K562 treated with DMSO at 1 percent for 24 hours (cell line): ENCODE measurements around the gene PTGER1. TPM values are rescaled to one million over a fixed set of nuclear protein-coding genes. Genes with fewer than 3 reads are reported as not detected.

ENCODE experiments used
- total RNA-seq: library from RNA; unstranded; fragments of 300-600 nt; gene quantifications from 2 replicates; pipeline ENCODE4 v1.2.3, GENCODE V29; 2022; ENCODE audit warnings: low read depth; ENCODE audit not compliant: insufficient read depth

PTGER1 gene
- 0.34 TPM in 1 of 2 replicates, not detected in the other for total RNA-seq

DNA sequence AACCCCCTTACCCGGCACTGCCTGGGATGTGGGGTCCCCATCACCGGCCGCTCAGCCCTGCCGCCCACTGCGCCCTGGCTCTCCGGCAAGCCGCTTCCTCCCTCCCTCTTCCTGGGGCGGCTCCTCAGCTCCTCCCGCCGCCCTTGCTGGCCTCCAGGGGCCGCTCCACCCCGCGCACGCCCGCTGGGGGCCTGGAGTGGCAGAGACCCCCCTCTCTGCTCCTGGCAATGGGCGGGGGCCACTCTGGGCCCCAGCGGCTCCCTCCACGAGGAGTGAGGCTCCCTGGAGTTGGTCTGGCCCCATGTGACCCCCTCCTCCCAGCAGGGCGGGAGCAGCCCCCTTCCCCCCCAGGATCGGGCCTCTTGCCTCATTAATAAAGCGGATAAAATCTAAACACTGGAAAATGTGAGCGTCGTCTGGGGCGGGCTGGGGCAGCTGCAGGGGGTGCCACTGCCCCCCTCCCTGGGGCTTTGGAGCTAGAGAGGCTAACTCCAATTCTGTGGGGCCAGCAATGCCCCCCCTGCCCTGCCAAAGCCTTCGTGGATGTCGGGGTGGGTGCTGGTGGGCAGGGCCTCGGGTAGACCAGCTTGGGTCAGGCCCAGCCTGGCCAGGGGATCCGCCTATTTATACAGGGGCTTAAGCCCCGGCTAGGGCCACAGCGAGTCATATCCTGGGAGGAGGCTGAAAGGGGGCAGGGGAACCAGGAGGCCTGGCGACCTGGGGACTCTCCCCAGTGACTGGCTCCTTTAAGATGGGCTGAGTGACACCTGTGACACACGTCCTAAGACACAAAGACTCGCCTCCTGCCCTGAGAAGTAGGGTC is at the start of gene PTGER1:
Gene PTGER1 (minus strand): TSS at position 104 of the 823 bp plus-strand sequence. CDS start 1,034 bp downstream, outside the sequence.

DNA sequence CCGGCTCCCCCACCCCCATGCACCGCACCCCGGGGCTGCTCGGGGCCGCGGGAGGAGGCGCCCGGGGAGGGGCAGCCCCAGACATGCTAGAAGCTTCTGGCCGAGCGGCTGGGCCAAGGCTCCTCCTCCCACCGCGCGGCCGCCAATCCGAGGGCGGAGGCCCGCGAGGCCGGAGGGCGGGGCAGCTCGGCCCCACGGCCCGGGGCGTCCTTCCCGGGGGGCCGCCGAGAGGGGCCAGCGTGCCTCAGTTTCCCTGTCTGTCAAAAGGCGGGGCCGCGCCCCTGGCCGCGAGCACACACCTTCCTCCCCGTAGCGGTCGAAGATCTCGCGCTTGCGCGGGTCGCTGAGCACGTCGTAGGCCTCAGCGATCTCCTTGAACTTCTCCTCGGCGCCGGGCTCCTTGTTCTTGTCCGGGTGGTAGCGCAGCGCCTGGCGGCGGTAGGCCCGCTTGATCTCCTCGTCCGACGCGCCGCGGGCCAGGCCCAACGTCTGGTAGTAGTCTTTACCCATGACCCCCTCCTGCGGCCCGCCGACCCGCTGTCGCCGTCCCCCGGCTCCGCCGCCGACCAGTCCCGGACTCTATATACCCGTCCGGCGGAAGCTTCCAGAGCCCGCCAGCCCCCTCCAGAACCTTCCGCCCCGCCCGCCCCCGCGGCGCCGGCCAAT is 42.8 kb upstream of the PTGER1 start, which contains the start of gene DNAJB1:
Gene DNAJB1 (minus strand): TSS at position 558 of the 666 bp plus-strand sequence. CDS start 48 bp downstream, at position 510.

GRCh38 chr19:14496029-14496833 is 21.1 kb upstream of the PTGER1 start, which contains the start of gene GIPC1:
Gene GIPC1, minus strand, starts transcription at chr19:14496127. Its CDS starts 13,151 bp downstream, at chr19:14482976.

GRCh38 chr19:14432791-14433553 is 42.2 kb downstream of the PTGER1 start, which contains the start of gene PKN1:
Gene PKN1, plus strand, starts transcription at chr19:14433306. Its CDS starts 216 bp downstream, at chr19:14433522.

Other genes with a start within 250 kb of the PTGER1 start
- 48.8 and 52.1 TPM in 2 replicates for gene ADGRE5, start 93.9 kb downstream of the PTGER1 start, total RNA-seq
- 195 and 215 TPM in 2 replicates for gene DDX39A, start 56.0 kb downstream of the PTGER1 start, total RNA-seq
- gene PKN1, start 42.0 kb downstream of the PTGER1 start, total RNA-seq = 366 and 368 TPM in 2 replicates
- gene GIPC1, start 20.8 kb upstream of the PTGER1 start, total RNA-seq = 215 and 217 TPM in 2 replicates
- 149 and 152 TPM in 2 replicates for gene DNAJB1, start 43.0 kb upstream of the PTGER1 start, total RNA-seq
- 434 and 485 TPM in 2 replicates for gene TECR, start 54.2 kb upstream of the PTGER1 start, total RNA-seq
- 450 and 480 TPM in 2 replicates for gene NDUFB7, start 96.7 kb upstream of the PTGER1 start, total RNA-seq
- gene CLEC17A, start 107.7 kb upstream of the PTGER1 start, total RNA-seq = not detected in 2 replicates
- not detected in 2 replicates for gene ADGRE3, start 199.5 kb upstream of the PTGER1 start, total RNA-seq
- gene ZNF333, start 214.7 kb upstream of the PTGER1 start, total RNA-seq = 4.4 and 6.1 TPM in 2 replicates